ENCODE results near the gene EFCAB8.

The EFCAB8 gene

GRCh38 chr20:32872266-32872665, 13.5 kb downstream of the EFCAB8 start:
- no peak for ATAC-seq
- TF ChIP-seq ZC3H10 (CRISPR knock-in tag; IDR thresholded peaks at IDR 0.05) (no peak), GLIS3 (CRISPR knock-in tag; IDR thresholded peaks at IDR 0.05) (no peak), ESRRG (CRISPR knock-in tag; IDR thresholded peaks at IDR 0.05) (no peak)

GRCh38 chr20:32875673-32876072, 16.9 kb downstream of the EFCAB8 start:
- no peak for ATAC-seq
- TF ChIP-seq CSDC2 (CRISPR knock-in tag; IDR thresholded peaks at IDR 0.05) (no peak), ZFP3 (CRISPR knock-in tag; IDR thresholded peaks at IDR 0.05) (no peak), TOX (CRISPR knock-in tag; IDR thresholded peaks at IDR 0.05; ENCODE audit: borderline replicate concordance) (no peak), CSRNP3 (CRISPR knock-in tag; IDR thresholded peaks at IDR 0.05) (no peak), ZFP30 (CRISPR knock-in tag; IDR thresholded peaks at IDR 0.05) (no peak), GLIS3 (CRISPR knock-in tag; IDR thresholded peaks at IDR 0.05) (no peak), TCF4 (CRISPR knock-in tag; IDR thresholded peaks at IDR 0.05; ENCODE audit: borderline replicate concordance) (no peak), ZC3H10 (CRISPR knock-in tag; IDR thresholded peaks at IDR 0.05) (no peak), PATZ1 (CRISPR knock-in tag; IDR thresholded peaks at IDR 0.05; ENCODE audit: borderline replicate concordance) (no peak), ARNTL (CRISPR knock-in tag; IDR thresholded peaks at IDR 0.05; ENCODE audit: borderline replicate concordance, low read depth) (no peak), TSHZ2 (CRISPR knock-in tag; IDR thresholded peaks at IDR 0.05) (no peak), SNAI2 (CRISPR knock-in tag; IDR thresholded peaks at IDR 0.05) (no peak), ESRRG (CRISPR knock-in tag; IDR thresholded peaks at IDR 0.05) (no peak)

- TF ChIP-seq RARB (CRISPR knock-in tag; IDR thresholded peaks at IDR 0.05) = no peak
- peak; percentile 34; the same call in 2 of the 3 replicates for ATAC-seq
Observed at GRCh38 chr20:32877507-32877906, 18.8 kb downstream of the EFCAB8 start.

- no peak for ATAC-seq
- TF ChIP-seq CREB5 (CRISPR knock-in tag; IDR thresholded peaks at IDR 0.05; ENCODE audit: low read depth) (no peak), TSHZ2 (CRISPR knock-in tag; IDR thresholded peaks at IDR 0.05) (no peak), SNAI2 (CRISPR knock-in tag; IDR thresholded peaks at IDR 0.05) (no peak), ZNF70 (CRISPR knock-in tag; IDR thresholded peaks at IDR 0.05) (no peak), ZC3H10 (CRISPR knock-in tag; IDR thresholded peaks at IDR 0.05) (no peak), RARB (CRISPR knock-in tag; IDR thresholded peaks at IDR 0.05) (no peak), OSR1 (CRISPR knock-in tag; IDR thresholded peaks at IDR 0.05) (no peak), PATZ1 (CRISPR knock-in tag; IDR thresholded peaks at IDR 0.05; ENCODE audit: borderline replicate concordance) (no peak), POU6F1 (CRISPR knock-in tag; IDR thresholded peaks at IDR 0.05; ENCODE audit: borderline replicate concordance, low read depth) (no peak), ISL1 (CRISPR knock-in tag; IDR thresholded peaks at IDR 0.05) (no peak), CSRNP3 (CRISPR knock-in tag; IDR thresholded peaks at IDR 0.05) (no peak), CSDC2 (CRISPR knock-in tag; IDR thresholded peaks at IDR 0.05) (no peak), ESRRG (CRISPR knock-in tag; IDR thresholded peaks at IDR 0.05) (no peak), ZNF565 (CRISPR knock-in tag; conservative IDR thresholded peaks at IDR 0.05; ENCODE audit: low read depth) (no peak)
Observed at GRCh38 chr20:32878820-32879219, 20.1 kb downstream of the EFCAB8 start.

Data from SK-N-SH treated with all-trans-retinoic acid at 6 μM for 48 hours (cell line).